NOMO-1 (cell line): ENCODE data around the gene RAB35.

ENCODE experiments used
- DNase-seq, 2 experiments: peaks; one replicate each; lab custom pipeline; 2025; ENCODE audit not compliant: unreplicated experiment in 2 of 2; lab: John Stamatoyannopoulos, UW

Gene RAB35

GRCh38 chr12:120090206-120090605 is 26.3 kb downstream of the RAB35 start:
- no peak for DNase-seq

- DNase-seq: no peak
Observed at GRCh38 chr12:120089796-120090195, 26.8 kb downstream of the RAB35 start.

GRCh38 chr12:120089105-120089504 is 27.4 kb downstream of the RAB35 start:
- DNase-seq: no peak

- peak; percentile 97 to 98 for DNase-seq
Observed at GRCh38 chr12:120086801-120087621, 29.5 kb downstream of the RAB35 start.

- DNase-seq: no peak
Observed at GRCh38 chr12:120085920-120086645, 30.5 kb downstream of the RAB35 start.

GRCh38 chr12:120081641-120082040 is 34.9 kb downstream of the RAB35 start:
- DNase-seq: no peak

- DNase-seq: no peak
Observed at GRCh38 chr12:120079411-120080400, 36.8 kb downstream of the RAB35 start.

- DNase-seq: no peak
Observed at GRCh38 chr12:120078868-120079267, 37.7 kb downstream of the RAB35 start.

- no peak for DNase-seq
Observed at GRCh38 chr12:120077260-120077659, 39.3 kb downstream of the RAB35 start.

- no peak for DNase-seq
Observed at GRCh38 chr12:120076651-120077050, 39.9 kb downstream of the RAB35 start.

- peak in 1 of 2 experiments; percentile 22 for DNase-seq
Observed at GRCh38 chr12:120075034-120075616, 41.4 kb downstream of the RAB35 start.

GRCh38 chr12:120072472-120073249 is 43.9 kb downstream of the RAB35 start:
- DNase-seq: no peak

- DNase-seq: no peak
Observed at GRCh38 chr12:120071493-120072020, 45.0 kb downstream of the RAB35 start.

GRCh38 chr12:120069278-120069677 is 47.3 kb downstream of the RAB35 start:
- no peak for DNase-seq

- no peak for DNase-seq
Observed at GRCh38 chr12:120067901-120068300, 48.7 kb downstream of the RAB35 start.

- no peak for DNase-seq
Observed at GRCh38 chr12:120067084-120067869, 49.3 kb downstream of the RAB35 start.

- DNase-seq: no peak
Observed at GRCh38 chr12:120066341-120066740, 50.2 kb downstream of the RAB35 start.

GRCh38 chr12:120065472-120065871 is 51.1 kb downstream of the RAB35 start:
- no peak for DNase-seq
